GM19099 (cell line): ENCODE results near the gene LYPD4.

Experiments used
- POLR2A ChIP-seq: IDR thresholded peaks from 3 replicates; pipeline ENCODE4 v1.6.1; 2011; ENCODE audit warnings: low read depth; ENCODE audit not compliant: insufficient read length; ENCODE audit errors: extremely low read depth

Gene LYPD4

GRCh38 chr19:41799444-41800000 is 45.0 kb downstream of the LYPD4 start:
- no peak for TF ChIP-seq POLR2A

GRCh38 chr19:41796901-41797300 is 47.6 kb downstream of the LYPD4 start:
- no peak for TF ChIP-seq POLR2A

- TF ChIP-seq POLR2A: no peak
Measured at GRCh38 chr19:41796362-41796761, 48.1 kb downstream of the LYPD4 start, which contains the start of gene CEACAM3. CEACAM3 (plus strand) TSS chr19:41796587; CDS start chr19:41796678, 91 bp downstream.

GRCh38 chr19:41795031-41795461 is 49.4 kb downstream of the LYPD4 start:
- TF ChIP-seq POLR2A: no peak

GRCh38 chr19:41793414-41793727 is 51.1 kb downstream of the LYPD4 start:
- TF ChIP-seq POLR2A: no peak

- no peak for TF ChIP-seq POLR2A
Measured at GRCh38 chr19:41792513-41793413, 51.7 kb downstream of the LYPD4 start.
